Suprapubic skin (tissue), 4 donors: ENCODE data around the gene MAP2K4.

Experiments used
- CTCF ChIP-seq, 2 donors: fragments of 200-600 bp in 1 of 2; fragments of 450-650 bp in 1 of 2; sonication (generic) in 1 of 2; IDR thresholded peaks; one replicate each; pipeline ENCODE4 v1.5.1; 2016 to 2019; ENCODE audit warnings: antibody characterized with exemption in 2 of 2, mild to moderate bottlenecking in 1 of 2, moderate library complexity in 1 of 2
- EP300 ChIP-seq: sonication (generic); formaldehyde crosslinking; IDR thresholded peaks from one replicate; pipeline ENCODE4 v1.6.1; 2017; ENCODE audit warnings: antibody characterized with exemption
- POLR2A ChIP-seq, 2 donors: fragments of 450-650 bp; IDR thresholded peaks; one replicate each; pipeline ENCODE4 v1.6.1; 2017; ENCODE audit warnings: antibody characterized with exemption in 2 of 2, mild to moderate bottlenecking in 2 of 2, moderate library complexity in 2 of 2
- POLR2AphosphoS5 ChIP-seq, 3 donors: sonication (generic); formaldehyde crosslinking; IDR thresholded peaks; one replicate each; pipeline ENCODE4 v1.6.1; 2017; ENCODE audit warnings: antibody characterized with exemption in 3 of 3

GRCh38 chr17:12067485-12067884, 46.8 kb downstream of the MAP2K4 start:
- no peak for TF ChIP-seq CTCF (IDR thresholded peaks at IDR 0.05)
- TF ChIP-seq POLR2A (IDR thresholded peaks at IDR 0.05) = no peak
- no peak for TF ChIP-seq POLR2AphosphoS5 (IDR thresholded peaks at IDR 0.05)
- no peak for TF ChIP-seq EP300
